ENCODE measurements around the gene ANTXR1.

The ANTXR1 gene

DNA sequence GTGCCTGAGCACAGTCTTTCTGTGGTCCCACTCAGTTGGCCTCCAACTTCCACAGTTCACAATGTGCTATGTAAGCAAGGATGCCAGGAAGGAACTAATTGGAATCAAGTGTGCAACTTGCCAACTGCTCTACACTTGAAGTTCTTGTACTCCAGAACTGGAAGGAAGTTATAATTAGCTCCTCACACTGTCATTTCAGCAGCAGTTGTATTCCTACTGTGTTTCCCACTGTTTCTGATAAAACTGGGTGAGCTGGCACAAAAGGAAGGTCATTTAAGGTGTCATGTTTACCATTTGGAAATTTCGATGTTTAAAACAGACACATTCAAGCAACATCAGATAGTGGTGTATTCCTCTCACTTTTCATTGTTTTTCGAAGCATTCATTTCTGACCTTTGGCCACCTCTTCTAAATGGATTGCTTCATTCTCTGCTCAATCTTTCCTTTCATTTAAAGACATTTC is 84.2 kb downstream of the ANTXR1 start:
- no peak for DNase-seq (ENCODE audit: low read depth in 2 of 2)

GRCh38 chr2:69097891-69098655 is 85.1 kb downstream of the ANTXR1 start:
- DNase-seq (ENCODE audit: low read depth in 2 of 2): no peak

DNA sequence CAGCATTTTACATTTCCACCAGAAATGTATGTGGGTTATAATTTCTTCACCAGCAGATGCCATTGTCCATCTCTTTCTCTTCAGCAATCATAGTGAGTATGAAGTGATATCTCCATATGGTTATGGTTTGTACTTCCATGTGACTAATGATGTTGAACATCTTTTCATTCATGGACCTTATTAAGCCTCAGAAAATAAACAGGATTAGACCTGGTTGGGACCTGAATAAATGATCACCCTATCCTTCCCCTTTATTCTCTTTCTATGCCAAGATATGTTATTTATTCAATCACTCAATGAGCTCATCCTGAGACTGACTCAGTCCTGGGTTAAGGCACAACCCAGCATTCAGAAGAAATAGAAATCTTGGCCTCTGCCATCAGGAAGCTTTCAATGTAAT is 86.6 kb downstream of the ANTXR1 start:
- DNase-seq (ENCODE audit: low read depth in 2 of 2): no peak

DNA sequence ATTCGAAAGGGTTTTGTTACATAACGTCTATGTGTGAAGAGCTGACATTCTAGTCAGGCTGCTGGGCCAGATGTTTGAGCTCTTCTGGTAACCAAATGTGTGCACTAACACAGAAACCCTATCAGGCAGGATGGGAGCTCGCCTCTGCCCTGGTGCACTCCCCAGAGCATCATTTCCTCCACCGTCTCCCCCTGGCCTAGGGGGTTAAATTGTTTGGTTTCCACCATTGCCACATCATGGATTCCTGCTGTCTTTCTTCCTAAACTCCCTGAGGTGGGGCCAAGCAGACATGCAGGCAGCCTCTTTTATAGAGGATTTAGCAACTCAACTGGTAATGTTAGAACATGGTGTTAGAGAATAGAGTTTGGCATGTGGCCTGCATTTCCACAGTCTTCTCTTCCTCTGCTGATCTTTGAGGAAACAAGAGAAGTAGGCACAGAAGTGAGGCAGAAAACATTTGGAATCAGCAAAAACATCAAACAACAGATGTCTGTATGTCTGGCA is 87.3 kb downstream of the ANTXR1 start:
- no peak for DNase-seq (ENCODE audit: low read depth in 2 of 2)

GRCh38 chr2:69102041-69102593 is 89.1 kb downstream of the ANTXR1 start:
- no peak for DNase-seq (ENCODE audit: low read depth in 2 of 2)

- no peak for DNase-seq (ENCODE audit: low read depth in 2 of 2)
Measured at GRCh38 chr2:69103419-69103818, 90.4 kb downstream of the ANTXR1 start.

GRCh38 chr2:69104261-69104660 is 91.3 kb downstream of the ANTXR1 start:
- no peak for DNase-seq (ENCODE audit: low read depth in 2 of 2)

DNA sequence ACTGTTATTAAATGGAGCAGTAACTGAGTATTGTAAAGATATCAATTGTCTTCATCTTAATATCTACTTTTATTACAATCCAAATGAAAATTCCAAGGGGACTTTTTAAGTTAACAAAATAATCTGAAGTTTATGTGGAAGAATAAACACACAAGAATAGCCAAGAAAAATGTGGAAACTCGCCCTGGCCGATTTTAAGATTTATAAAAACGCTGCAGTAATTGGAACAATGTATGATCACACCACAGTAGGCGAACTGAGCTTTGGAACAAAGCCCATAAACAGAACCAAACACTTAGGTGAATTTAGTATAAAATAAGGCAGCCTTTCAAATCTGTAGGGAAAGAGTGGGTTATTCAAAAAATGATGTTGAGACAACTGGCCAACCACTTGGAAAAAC is 96.3 kb downstream of the ANTXR1 start:
- no peak for DNase-seq (ENCODE audit: low read depth in 2 of 2)

- no peak for DNase-seq (ENCODE audit: low read depth in 2 of 2)
Measured at GRCh38 chr2:69111076-69111475, 98.1 kb downstream of the ANTXR1 start.

GRCh38 chr2:69113627-69114026 is 100.6 kb downstream of the ANTXR1 start:
- DNase-seq (ENCODE audit: low read depth in 2 of 2): no peak

- no peak for DNase-seq (ENCODE audit: low read depth in 2 of 2)
Measured at GRCh38 chr2:69114534-69114933, 101.6 kb downstream of the ANTXR1 start.

DNA sequence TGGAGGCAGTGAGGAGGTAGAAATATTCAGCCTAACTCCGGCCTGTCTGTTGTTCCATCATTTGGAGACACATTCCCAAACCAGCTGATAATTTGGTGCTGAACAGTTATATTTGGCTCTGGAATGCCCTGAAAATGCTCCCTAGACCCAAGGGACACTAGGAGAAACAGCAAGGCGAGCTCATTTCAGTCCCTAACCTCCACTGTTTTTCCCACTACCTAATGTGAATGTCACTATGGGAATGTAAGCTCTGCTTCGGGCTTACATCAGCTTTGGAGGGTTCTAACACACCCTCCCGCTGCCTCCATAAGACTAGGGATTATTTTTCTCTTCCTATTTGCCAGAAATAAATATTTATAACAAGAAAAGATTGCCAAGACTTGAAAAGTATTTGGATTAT is 103.5 kb downstream of the ANTXR1 start:
- no peak for DNase-seq (ENCODE audit: low read depth in 2 of 2)

- no peak for DNase-seq (ENCODE audit: low read depth in 2 of 2)
Measured at GRCh38 chr2:69118609-69119008, 105.6 kb downstream of the ANTXR1 start.

DNA sequence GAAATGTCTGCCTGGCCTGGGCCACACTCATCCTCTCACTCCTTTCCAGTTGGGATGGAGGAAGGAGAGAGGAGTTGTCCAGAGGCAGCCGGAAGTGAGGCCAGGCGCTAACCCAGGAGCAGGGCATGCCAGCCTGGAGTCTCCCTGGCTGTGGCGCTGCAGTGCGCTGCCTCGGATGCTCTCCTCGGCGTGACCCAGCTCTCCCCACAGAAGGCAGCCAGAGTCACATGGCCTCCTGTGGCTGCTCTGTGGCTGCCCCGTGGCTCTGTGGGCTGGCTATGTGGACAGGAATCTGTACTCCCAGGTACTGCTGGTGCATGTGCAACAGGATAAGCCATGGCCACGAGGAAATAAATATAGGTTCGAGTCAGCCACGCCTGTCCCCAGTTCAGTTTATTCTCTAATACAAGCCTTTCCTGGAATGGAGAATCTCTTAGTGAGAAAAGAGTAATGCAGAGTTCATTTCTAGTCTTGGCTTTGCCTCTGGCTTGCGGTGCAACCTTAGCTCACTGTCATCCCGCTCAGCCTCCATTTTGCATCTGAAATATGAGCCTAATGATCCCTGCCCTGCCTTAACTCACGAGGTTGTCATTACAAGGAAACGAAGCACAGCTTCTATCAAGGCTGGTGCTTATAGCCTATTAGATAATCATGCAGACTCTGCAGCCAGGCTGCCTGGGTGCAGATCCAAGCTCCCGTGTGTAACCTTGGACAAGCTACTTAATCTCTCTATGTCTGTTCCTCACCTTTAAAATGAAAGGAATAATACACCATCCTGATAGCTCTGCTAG is 106.3 kb downstream of the ANTXR1 start:
- no peak for DNase-seq (ENCODE audit: low read depth in 2 of 2)

GRCh38 chr2:69122271-69122670 is 109.3 kb downstream of the ANTXR1 start:
- no peak for DNase-seq (ENCODE audit: low read depth in 2 of 2)

- no peak for DNase-seq (ENCODE audit: low read depth in 2 of 2)
Measured at GRCh38 chr2:69123182-69123581, 110.2 kb downstream of the ANTXR1 start.

DNA sequence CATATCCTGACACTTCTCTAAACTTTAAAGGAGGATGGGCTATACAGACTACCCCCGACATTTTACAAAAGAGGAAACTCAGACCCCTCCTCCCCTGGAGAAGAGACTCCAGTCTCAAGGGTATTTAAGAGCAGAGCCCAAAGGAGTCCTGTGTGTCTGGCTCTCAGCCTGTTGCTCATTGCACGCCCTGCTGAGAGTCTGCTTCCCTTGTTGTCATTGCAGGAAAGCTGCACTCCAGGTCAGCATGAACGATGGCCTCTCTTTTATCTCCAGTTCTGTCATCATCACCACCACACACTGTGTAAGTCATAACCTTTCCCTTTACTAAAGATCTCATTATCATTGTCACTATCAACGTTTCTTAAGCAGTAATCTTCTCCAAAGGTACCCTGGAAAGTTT is 111.4 kb downstream of the ANTXR1 start:
- DNase-seq (ENCODE audit: low read depth in 2 of 2): no peak

- DNase-seq (ENCODE audit: low read depth in 2 of 2): no peak
Measured at GRCh38 chr2:69125816-69126215, 112.8 kb downstream of the ANTXR1 start.

- no peak for DNase-seq (ENCODE audit: low read depth in 2 of 2)
Measured at GRCh38 chr2:69126341-69126740, 113.4 kb downstream of the ANTXR1 start.

GRCh38 chr2:69131452-69131851 is 118.5 kb downstream of the ANTXR1 start:
- no peak for DNase-seq (ENCODE audit: low read depth in 2 of 2)

GRCh38 chr2:69131983-69132675 is 119.2 kb downstream of the ANTXR1 start:
- DNase-seq (ENCODE audit: low read depth in 2 of 2): no peak
